Activated T-cell treated with anti-CD3 and anti-CD28 coated beads for 4 hours (primary cell): Measurements from ENCODE around the gene PSMD3.
A peak's percentile ranks its signal among the peaks of the same experiment; 100 is the strongest.

Source experiments
- DNase-seq: peaks from one replicate; pipeline ENCODE4 v3.0.0-alpha.2; 2020

Gene PSMD3

GRCh38 chr17:39962642-39963220 is 17.9 kb upstream of the PSMD3 start, which contains the start of gene GSDMA:
GSDMA (plus strand) TSS chr17:39963004; CDS start chr17:39965688, 2,684 bp downstream.
- peak; percentile 23 for DNase-seq

GRCh38 chr17:39963829-39964228 is 16.8 kb upstream of the PSMD3 start:
- DNase-seq, result peak; percentile 23

DNA sequence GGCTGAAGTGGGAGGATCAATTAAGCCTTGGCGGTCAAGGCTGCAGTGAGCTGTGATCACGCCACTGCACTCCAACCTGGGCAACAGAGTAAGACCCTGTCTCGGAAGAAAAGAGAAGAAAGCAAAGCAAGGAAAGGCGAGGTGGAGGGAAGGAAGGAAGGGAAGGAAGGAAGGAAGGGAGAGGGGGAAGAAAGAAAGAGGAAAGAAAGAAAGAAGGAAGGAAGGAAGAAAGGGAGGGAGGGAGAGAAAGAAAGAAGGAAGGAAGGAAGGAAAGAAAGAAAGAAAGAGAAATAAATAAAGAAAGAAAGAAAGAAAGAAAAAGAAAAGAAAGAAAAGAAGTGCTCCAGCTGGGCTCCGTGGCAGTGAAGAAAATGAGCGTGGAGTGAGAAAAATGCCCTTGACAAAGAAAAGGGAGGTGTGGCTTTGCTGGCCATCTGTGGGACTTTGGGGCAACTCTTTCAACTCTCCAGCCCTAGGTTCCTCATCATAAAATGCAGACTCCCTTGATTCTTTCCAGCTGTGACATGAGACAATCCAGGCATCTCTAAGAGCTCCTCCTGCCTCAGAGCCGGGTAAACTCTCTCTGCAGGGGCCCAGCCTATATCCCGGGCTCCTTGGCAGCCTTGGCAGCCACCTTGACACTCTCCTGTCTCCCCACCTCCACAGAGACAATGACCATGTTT is 15.4 kb upstream of the PSMD3 start:
- no peak for DNase-seq

DNA sequence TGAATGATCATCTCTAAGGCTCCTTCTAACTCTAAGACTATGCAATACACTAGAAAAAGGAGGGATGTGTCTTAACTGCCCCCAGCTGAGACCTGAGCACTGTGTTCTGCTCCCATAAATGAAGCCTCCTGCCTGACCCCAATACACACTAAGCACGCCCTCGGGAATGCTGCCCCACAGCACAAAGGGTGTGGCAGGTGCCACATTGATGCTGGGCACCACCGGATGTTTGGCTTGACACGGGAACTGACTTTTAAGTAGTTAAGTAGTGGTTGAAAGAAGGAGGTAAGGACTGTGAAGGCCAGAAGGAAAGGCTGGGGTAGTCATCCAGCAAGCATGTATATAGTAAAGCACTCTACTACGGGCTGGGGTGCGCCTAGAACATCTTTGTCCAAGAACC is 13.8 kb upstream of the PSMD3 start:
- no peak for DNase-seq

- no peak for DNase-seq
Observed at GRCh38 chr17:39968761-39969160, 11.8 kb upstream of the PSMD3 start.

DNA sequence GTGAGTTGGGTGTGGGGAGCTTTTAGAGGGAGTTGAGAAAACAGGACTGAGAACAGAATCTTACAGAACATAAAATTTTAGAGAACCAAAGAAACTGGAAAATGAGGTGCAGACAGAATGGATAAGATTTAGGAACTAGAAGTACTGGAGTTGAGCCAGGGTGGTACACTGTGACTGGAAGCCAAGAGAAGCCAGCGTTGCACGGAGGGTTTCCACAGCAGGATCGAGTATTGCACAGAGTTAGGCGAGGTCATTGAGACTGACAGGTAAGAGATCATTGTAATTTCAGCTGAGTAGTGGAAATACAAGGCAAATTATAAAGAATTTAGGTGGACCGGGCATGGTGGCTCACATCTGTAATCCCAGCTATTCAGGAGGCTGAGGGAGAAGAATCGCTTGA is 11.2 kb upstream of the PSMD3 start:
- no peak for DNase-seq

DNA sequence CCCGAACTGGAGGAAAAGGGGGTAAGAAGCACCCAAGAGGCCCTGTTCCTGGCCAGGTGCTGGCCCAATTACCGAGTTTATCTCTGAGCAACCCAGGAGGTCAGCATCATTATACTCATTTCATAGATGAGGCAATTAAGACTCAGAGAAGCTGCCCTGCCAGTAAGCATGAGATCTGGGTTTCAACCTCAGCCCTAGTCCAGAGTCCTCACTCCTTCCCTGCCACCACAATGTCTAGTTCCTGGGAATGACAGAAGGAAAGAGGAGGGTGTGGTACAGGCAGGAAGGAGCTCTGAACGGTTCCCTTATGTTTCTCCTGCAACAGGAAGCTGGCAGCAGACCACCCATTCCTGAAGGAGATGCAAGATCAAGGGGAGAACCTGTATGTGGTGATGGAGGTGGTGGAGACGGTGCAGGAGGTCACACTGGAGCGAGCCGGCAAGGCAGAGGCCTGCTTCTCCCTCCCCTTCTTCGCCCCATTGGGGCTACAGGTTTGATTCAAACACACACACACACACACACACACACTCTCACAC is 10.4 kb upstream of the PSMD3 start:
- DNase-seq, result no peak

DNA sequence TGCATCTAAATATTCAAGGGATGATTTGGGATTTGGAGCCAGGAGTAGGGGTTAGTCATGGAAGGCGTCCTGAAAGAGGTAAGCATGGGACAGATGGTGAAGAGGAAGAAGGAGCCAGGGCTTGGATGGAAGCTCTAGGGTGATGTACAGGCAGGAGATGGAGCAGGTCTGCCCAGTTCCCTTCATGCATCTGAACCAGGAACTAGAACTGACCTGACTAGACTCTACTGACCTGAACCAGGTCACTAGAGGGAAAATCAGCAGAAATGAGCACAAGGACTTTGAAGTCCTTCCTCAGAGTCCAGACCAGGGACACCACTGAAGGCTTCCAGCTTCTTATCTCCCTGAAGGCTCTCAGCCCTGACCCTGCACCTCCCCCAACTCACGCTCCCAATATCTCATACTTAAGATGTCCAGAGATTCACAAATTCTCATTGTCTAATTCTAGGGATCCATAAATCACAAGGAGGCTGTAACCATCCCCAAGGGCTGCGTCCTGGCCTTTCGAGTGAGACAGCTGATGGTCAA is 9.5 kb upstream of the PSMD3 start:
- DNase-seq, result no peak

DNA sequence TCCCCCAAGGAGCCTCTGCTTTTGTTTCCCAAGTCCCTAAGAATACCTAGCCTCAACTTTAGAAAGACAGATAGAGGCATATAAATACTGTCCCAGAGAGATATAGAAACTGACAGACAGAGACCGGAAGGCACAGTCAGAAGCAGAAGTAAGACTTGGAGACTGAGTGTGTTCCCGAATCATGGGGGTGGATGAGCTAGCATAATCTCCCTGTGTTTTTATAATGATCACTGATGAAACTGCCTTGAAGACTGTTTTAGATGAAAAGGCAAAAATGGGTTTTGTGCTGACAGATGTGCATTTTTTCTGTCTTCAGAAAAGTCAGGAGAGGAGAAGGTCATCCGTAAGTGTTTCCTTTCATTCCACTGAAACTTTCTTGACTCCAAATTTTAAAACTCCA is 8.3 kb upstream of the PSMD3 start:
- no peak for DNase-seq

DNA sequence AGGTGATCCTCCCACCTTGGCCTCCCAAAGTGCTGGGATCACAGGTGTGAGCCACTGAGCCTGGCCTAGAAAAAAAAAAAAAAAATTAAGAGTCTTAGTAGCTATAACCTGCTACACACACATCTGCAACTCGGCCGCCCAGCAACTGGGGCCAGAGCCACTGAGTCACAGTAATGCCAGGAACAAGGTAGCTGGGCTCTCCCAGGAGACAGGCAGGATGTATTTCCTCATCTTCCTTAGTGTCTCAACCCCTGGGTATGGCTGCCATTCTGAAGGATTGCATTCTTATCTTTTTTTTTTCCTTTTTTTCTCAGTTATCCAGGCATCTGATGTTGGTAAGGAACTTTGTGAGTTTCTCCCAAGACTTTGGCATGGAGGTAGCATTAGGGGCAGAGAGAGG is 7.1 kb upstream of the PSMD3 start:
- no peak for DNase-seq

DNA sequence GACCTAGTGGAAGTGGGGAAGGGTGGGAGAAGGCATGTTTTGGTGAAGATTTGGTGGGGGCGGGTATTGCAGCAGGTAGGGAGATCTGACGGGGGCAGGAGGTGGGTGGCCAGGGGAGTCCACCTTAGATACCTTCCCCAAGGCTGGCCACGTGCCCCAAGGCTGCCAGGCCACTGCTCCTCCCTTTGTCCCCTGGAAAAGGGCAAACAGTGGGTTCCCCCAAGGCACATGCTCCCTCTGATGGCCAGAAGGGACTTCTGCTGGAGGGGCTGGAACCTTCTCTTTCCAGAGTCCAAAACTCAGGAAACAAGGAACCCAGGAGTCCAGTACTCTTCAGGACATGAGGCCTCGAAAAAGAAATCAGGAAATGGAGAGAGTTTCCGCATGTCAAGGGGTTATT is 6.2 kb upstream of the PSMD3 start:
- no peak for DNase-seq

DNA sequence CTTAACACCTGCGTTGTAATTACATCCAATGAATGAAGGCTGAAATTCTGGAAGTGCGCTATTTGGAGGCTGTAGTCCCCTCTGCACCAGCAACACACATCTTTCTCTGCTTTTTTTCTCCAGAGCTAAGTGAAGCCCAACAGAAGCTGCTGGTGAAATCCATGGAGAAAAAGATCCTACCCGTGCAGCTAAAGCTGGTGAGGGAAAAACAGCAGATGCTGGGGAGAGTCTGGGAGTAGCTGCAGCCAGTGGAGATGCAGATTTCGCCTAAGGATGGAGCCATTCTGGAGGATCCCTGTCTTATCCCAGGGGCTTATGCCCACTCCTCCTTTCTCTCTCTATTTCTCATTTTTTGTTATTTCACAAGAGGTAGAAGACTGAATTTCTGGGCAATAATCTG is 4.8 kb upstream of the PSMD3 start:
- DNase-seq, result no peak

- DNase-seq, result no peak
Observed at GRCh38 chr17:39979016-39979670, 1.5 kb upstream of the PSMD3 start.

GRCh38 chr17:39979893-39980350 is 685 bp upstream of the PSMD3 start:
- DNase-seq, result no peak

GRCh38 chr17:39981207-39981741 is 667 bp downstream of the PSMD3 start:
- no peak for DNase-seq

- no peak for DNase-seq
Observed at GRCh38 chr17:39981766-39982375, 1.3 kb downstream of the PSMD3 start.

DNA sequence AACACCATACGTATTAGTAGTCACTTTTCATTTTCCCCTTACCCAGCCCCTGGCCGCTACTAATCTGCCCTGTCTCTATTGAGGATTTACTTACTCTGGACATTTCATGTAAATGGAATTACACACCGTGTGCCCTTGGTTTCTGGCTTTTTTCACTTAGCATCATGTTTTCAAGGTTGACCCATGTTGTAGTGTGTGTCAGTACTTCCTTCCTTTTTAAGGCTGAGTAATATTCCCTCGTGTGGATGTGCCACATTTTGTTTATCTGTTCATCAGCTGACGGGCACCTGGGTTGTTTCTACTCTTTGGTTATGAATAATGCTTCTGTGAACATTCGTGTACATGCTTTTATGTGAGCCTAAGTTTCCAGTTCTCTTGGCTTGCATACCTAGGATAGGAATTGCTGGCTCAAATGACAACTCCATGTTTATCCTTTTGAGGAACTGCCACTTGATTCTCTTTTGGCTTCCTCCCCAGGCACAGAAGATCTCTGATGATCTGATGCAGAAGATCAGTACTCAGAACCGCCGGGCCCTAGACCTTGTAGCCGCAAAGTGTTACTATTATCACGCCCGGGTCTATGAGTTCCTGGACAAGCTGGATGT is 7.7 kb downstream of the PSMD3 start:
- DNase-seq, result no peak

- DNase-seq, result no peak
Observed at GRCh38 chr17:39994448-39994847, 13.8 kb downstream of the PSMD3 start.

DNA sequence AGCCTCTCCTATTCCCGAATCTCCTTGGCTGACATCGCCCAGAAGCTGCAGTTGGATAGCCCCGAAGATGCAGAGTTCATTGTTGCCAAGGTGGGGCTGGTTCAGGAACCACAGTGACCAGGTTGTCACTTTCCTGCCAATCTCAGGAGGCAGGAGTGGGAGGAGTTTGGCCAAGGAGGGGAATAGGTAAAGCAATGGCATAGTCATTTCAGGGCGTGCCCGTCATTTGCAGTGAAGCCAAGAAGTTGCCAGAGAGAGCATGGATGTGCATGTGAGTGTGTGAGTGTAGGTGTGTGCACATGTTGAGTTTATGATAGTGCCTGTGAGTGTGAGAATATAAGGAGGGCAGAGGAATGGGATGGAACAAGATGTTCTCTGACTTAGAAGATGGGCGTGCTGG is 14.8 kb downstream of the PSMD3 start:
- DNase-seq, result no peak

- no peak for DNase-seq
Observed at GRCh38 chr17:39996162-39996561, 15.6 kb downstream of the PSMD3 start.

DNA sequence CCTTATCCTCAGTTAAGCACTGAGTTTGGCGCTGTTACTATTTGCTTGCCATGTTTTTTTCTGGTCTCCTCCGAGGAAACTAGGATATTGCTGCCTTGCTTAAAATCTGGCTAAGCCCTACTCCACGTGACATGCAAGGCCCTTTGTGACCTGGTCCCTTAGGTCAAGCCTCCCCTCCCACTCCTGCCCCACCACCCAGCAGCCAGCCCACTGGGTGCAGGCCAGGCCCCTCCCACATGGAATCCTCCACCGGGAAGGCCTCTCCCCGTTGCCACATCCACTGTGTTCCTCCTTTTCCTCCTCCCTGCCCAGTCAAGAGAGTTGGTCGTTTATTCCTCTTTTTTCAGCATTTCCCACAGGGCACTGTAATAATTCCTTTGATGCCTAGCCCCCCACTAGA is 16.2 kb downstream of the PSMD3 start:
- DNase-seq, result no peak

DNA sequence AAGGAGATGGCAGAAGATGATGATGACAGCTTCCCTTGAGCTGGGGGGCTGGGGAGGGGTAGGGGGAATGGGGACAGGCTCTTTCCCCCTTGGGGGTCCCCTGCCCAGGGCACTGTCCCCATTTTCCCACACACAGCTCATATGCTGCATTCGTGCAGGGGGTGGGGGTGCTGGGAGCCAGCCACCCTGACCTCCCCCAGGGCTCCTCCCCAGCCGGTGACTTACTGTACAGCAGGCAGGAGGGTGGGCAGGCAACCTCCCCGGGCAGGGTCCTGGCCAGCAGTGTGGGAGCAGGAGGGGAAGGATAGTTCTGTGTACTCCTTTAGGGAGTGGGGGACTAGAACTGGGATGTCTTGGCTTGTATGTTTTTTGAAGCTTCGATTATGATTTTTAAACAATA is 16.9 kb downstream of the PSMD3 start:
- DNase-seq, result no peak

GRCh38 chr17:39999067-39999466 is 18.5 kb downstream of the PSMD3 start:
- no peak for DNase-seq
